Gastroesophageal sphincter (tissue), 3 donors: ENCODE results near the gene HUWE1.

ENCODE experiments used
- CTCF ChIP-seq, 4 experiments: fragments of 200-600 bp in 2 of 4; fragments of 450-650 bp in 2 of 4; sonication (generic) in 1 of 4; IDR thresholded peaks; one replicate each; pipeline ENCODE4 v1.5.1; 2017 to 2019; ENCODE audit warnings: antibody characterized with exemption in 4 of 4, mild to moderate bottlenecking in 2 of 4, moderate library complexity in 2 of 4
- EP300 ChIP-seq: sonication (generic); formaldehyde crosslinking; IDR thresholded peaks from one replicate; pipeline ENCODE4 v1.6.1; 2017; ENCODE audit warnings: antibody characterized with exemption, mild to moderate bottlenecking
- POLR2A ChIP-seq, 2 donors: fragments of 450-650 bp; IDR thresholded peaks; one replicate each; pipeline ENCODE4 v1.6.1; 2017; ENCODE audit warnings: antibody characterized with exemption in 2 of 2, mild to moderate bottlenecking in 2 of 2, moderate library complexity in 1 of 2
- POLR2AphosphoS5 ChIP-seq: sonication (generic); formaldehyde crosslinking; IDR thresholded peaks from one replicate; pipeline ENCODE4 v1.6.1; 2017; ENCODE audit warnings: antibody characterized with exemption

- no peak for TF ChIP-seq CTCF (IDR thresholded peaks at IDR 0.05)
- TF ChIP-seq POLR2A (IDR thresholded peaks at IDR 0.05), result no peak
- no peak for TF ChIP-seq EP300
- TF ChIP-seq POLR2AphosphoS5, result no peak
Observed at GRCh38 chrX:53558646-53559045, 127.9 kb downstream of the HUWE1 start.
